ENCODE data around the gene CTDSP1. TPM values are rescaled to one million over a fixed set of nuclear protein-coding genes. Genes with fewer than 3 reads are reported as not detected.
A peak's percentile ranks its signal among the peaks of the same experiment; 100 is the strongest.

CTDSP1 gene
- polyA plus RNA-seq, 3 donors, result 46.4 to 258 (median 49.9) TPM

- intact Hi-C loops (cut with micrococcal nuclease), result loop anchor here (2.0 to 10.0 kb wide), 7 partner anchors 36 to 181 kb away; partner anchors contain the start of genes AAMP (in 2 of the 2), PNKD (in 2 of the 2), ARPC2 (in 1 of the 2) and CATIP (in 1 of the 2)
- Mint-ChIP-seq H3K9me3 (peaks cover 0 to 4% (median 0%) of the 10 kb centered on the region in 7 donors), H3K27ac (peak overlapping the region; percentile 97 to 98 (median 97)), H3K27me3 (ENCODE audit: low read depth in 3 of 3) (peaks cover 0 to 3% (median 0%) of the 10 kb centered on the region in 3 donors), H3K4me1 (peaks cover 62% of the 10 kb centered on the region), H3K36me3 (peaks cover 30 to 44% of the 10 kb centered on the region in 2 donors), H3K4me3 (peak overlapping the region; percentile 88 to 94)
- peaks cover 73 to 84% of the 10 kb centered on the region in 2 donors for H3K4me1 ChIP-seq (ENCODE audit: control insufficient read depth in 1 of 2, insufficient read depth in 2 of 2, low read length in 2 of 2)
- peak overlapping the region; percentile 82 for H3K9ac ChIP-seq (ENCODE audit: insufficient read depth, low read length, poor library complexity, severe bottlenecking)
- peak overlapping the region; percentile 96 for H3K4me2 ChIP-seq (replicated peaks; ENCODE audit: extremely low read depth, low read length, poor library complexity, severe bottlenecking)
- no peak overlapping the region for H2AFZ ChIP-seq (ENCODE audit: insufficient read depth, low read depth, low read length, poor library complexity, severe bottlenecking)
- peak in 2 of 3 donors; percentile 60 to 62 for DNase-seq
- peak overlapping the region; percentile 54 to 92 (median 85) for H3K4me3 ChIP-seq (replicated peaks in 1 of 3; ENCODE audit: low read depth in 2 of 3, low read length in 3 of 3)
- H4K20me1 ChIP-seq (ENCODE audit: insufficient read depth, low read length), result peaks cover 49% of the 10 kb centered on the region
- TF ChIP-seq CTCF (IDR thresholded peaks at IDR 0.05), result no peak
- H3K36me3 ChIP-seq (replicated peaks in 1 of 2; ENCODE audit: control insufficient read depth in 1 of 2, insufficient read depth in 2 of 2, low read length in 2 of 2), result peaks cover 35 to 39% of the 10 kb centered on the region in 2 donors
- no peaks in the 10 kb centered on the region for H3K27me3 ChIP-seq (ENCODE audit: control insufficient read depth in 2 of 2, insufficient read depth in 2 of 2, low read length in 2 of 2)
- peak overlapping the region; percentile 90 to 91 for H3K27ac ChIP-seq (ENCODE audit: low read depth in 1 of 2, low read length in 2 of 2)
- H3K9me3 ChIP-seq (replicated peaks in 1 of 2; ENCODE audit: control insufficient read depth in 1 of 2, insufficient read depth in 1 of 2, low read length in 2 of 2), result no peaks in the 10 kb centered on the region
- 0% methylated on average over 31 of the region's 35 CpGs for WGBS (ENCODE audit: insufficient coverage)
- H3K79me2 ChIP-seq (ENCODE audit: insufficient read depth, low read length), result peaks cover 69% of the 10 kb centered on the region
These were observed 1.7 kb upstream of the CTDSP1 start for GRCh38 chr2:218397820-218398436.

- intact Hi-C loops (cut with micrococcal nuclease), result loop anchor here (2.0 to 10.0 kb wide), 7 partner anchors 36 to 181 kb away; partner anchors contain the start of genes AAMP (in 2 of the 2), PNKD (in 2 of the 2), ARPC2 (in 1 of the 2) and CATIP (in 1 of the 2)
- no peak overlapping the region for H2AFZ ChIP-seq (ENCODE audit: insufficient read depth, low read depth, low read length, poor library complexity, severe bottlenecking)
- Mint-ChIP-seq H3K4me1 (peaks cover 62% of the 10 kb centered on the region), H3K36me3 (peaks cover 31 to 44% of the 10 kb centered on the region in 2 donors), H3K9me3 (peaks cover 0 to 4% (median 0%) of the 10 kb centered on the region in 7 donors), H3K4me3 (peak overlapping the region; percentile 88 to 94), H3K27me3 (ENCODE audit: low read depth in 3 of 3) (peaks cover 0 to 2% (median 0%) of the 10 kb centered on the region in 3 donors), H3K27ac (peak overlapping the region; percentile 97 to 98 (median 97))
- H3K27ac ChIP-seq (ENCODE audit: low read depth in 1 of 2, low read length in 2 of 2), result peak overlapping the region; percentile 90 to 91
- peak; percentile 73 to 78 (median 76) for DNase-seq
- no peaks in the 10 kb centered on the region for H3K27me3 ChIP-seq (ENCODE audit: control insufficient read depth in 2 of 2, insufficient read depth in 2 of 2, low read length in 2 of 2)
- peaks cover 37 to 41% of the 10 kb centered on the region in 2 donors for H3K36me3 ChIP-seq (replicated peaks in 1 of 2; ENCODE audit: control insufficient read depth in 1 of 2, insufficient read depth in 2 of 2, low read length in 2 of 2)
- peaks cover 74% of the 10 kb centered on the region for H3K79me2 ChIP-seq (ENCODE audit: insufficient read depth, low read length)
- H3K4me3 ChIP-seq (replicated peaks in 1 of 3; ENCODE audit: low read depth in 2 of 3, low read length in 3 of 3), result peak overlapping the region; percentile 84 to 92 (median 85)
- under 1% methylated on average over 57 of the region's 95 CpGs for WGBS (ENCODE audit: insufficient coverage)
- H3K4me2 ChIP-seq (replicated peaks; ENCODE audit: extremely low read depth, low read length, poor library complexity, severe bottlenecking), result peak overlapping the region; percentile 96
- H4K20me1 ChIP-seq (ENCODE audit: insufficient read depth, low read length), result peaks cover 49% of the 10 kb centered on the region
- H3K4me1 ChIP-seq (ENCODE audit: control insufficient read depth in 1 of 2, insufficient read depth in 2 of 2, low read length in 2 of 2), result peaks cover 73 to 84% of the 10 kb centered on the region in 2 donors
- TF ChIP-seq CTCF (IDR thresholded peaks at IDR 0.05), result no peak
- H3K9ac ChIP-seq (ENCODE audit: insufficient read depth, low read length, poor library complexity, severe bottlenecking), result peak overlapping the region; percentile 82
- H3K9me3 ChIP-seq (replicated peaks in 1 of 2; ENCODE audit: control insufficient read depth in 1 of 2, insufficient read depth in 1 of 2, low read length in 2 of 2), result no peaks in the 10 kb centered on the region
These were observed 954 bp upstream of the CTDSP1 start for GRCh38 chr2:218398437-218399390.
